ENCODE measurements around the gene MSH5. TPM values are rescaled to one million over a fixed set of nuclear protein-coding genes. Genes with fewer than 3 reads are reported as not detected.

MSH5 gene
- total and polyA plus RNA-seq, 9 of the 15 experiments (the other 6 are each of a cell fraction or from before 2014, with no cell fraction given): 12.5 to 104 (median 46.6) TPM

- TF ChIP-seq TOE1 (IDR thresholded peaks at IDR 0.05; ENCODE audit: borderline replicate concordance): no peak
- peak; percentile 79 for TF ChIP-seq TOE1 (CRISPR knock-in tag; IDR thresholded peaks at IDR 0.05; ENCODE audit: borderline replicate concordance, low read depth)
- TF ChIP-seq CHD2 (IDR thresholded peaks at IDR 0.05; ENCODE audit: low read depth, low read length): 0 out of 2 replicates have a peak, but pooled peaks have one; percentile 25
- peak in 1 of 3 experiments; percentile 35; a peak in 1 of 6 replicates for TF ChIP-seq ZBTB11 (CRISPR knock-in tag; IDR thresholded peaks at IDR 0.05)
- peak in 1 of 2 experiments; percentile 68; a peak in 1 of 4 replicates for TF ChIP-seq SRF (CRISPR knock-in tag; IDR thresholded peaks at IDR 0.05)
- no peak for TF ChIP-seq ILF3 (IDR thresholded peaks at IDR 0.05; ENCODE audit: borderline replicate concordance)
- TF ChIP-seq NR4A1 (CRISPR knock-in tag; IDR thresholded peaks at IDR 0.05): no peak
- TF ChIP-seq NR4A1 (tag; IDR thresholded peaks at IDR 0.05): peak; percentile 76
- TF ChIP-seq ZNF717 (CRISPR knock-in tag; IDR thresholded peaks at IDR 0.05): peak; percentile 56
- TF ChIP-seq POLR2B (IDR thresholded peaks at IDR 0.05; ENCODE audit: low read depth, partially characterized antibody): peak; percentile 99
- peak; percentile 90 for TF ChIP-seq KLF6 (CRISPR knock-in tag; IDR thresholded peaks at IDR 0.05; ENCODE audit: borderline replicate concordance)
- TF ChIP-seq, protein P1, sequence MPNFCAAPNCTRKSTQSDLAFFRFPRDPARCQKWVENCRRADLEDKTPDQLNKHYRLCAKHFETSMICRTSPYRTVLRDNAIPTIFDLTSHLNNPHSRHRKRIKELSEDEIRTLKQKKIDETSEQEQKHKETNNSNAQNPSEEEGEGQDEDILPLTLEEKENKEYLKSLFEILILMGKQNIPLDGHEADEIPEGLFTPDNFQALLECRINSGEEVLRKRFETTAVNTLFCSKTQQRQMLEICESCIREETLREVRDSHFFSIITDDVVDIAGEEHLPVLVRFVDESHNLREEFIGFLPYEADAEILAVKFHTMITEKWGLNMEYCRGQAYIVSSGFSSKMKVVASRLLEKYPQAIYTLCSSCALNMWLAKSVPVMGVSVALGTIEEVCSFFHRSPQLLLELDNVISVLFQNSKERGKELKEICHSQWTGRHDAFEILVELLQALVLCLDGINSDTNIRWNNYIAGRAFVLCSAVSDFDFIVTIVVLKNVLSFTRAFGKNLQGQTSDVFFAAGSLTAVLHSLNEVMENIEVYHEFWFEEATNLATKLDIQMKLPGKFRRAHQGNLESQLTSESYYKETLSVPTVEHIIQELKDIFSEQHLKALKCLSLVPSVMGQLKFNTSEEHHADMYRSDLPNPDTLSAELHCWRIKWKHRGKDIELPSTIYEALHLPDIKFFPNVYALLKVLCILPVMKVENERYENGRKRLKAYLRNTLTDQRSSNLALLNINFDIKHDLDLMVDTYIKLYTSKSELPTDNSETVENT (CRISPR knock-in tag; IDR thresholded peaks at IDR 0.05): peak; percentile 97
- no peak; the same call in 1 of the 2 replicates for TF ChIP-seq ZNF134 (CRISPR knock-in tag; conservative IDR thresholded peaks at IDR 0.05)
- TF ChIP-seq MYC (IDR thresholded peaks at IDR 0.05; ENCODE audit: low read depth, low read length): peak; percentile 72
- peak; percentile 35; the same call in 1 of the 2 replicates for TF ChIP-seq MYC (CRISPR knock-in tag; IDR thresholded peaks at IDR 0.05; ENCODE audit: borderline replicate concordance, low read depth)
- TF ChIP-seq STAT6 (CRISPR knock-in tag; IDR thresholded peaks at IDR 0.05): 0 out of 2 replicates have a peak, but pooled peaks have one; percentile 2
- peak; percentile 98 for TF ChIP-seq ELF4 (CRISPR knock-in tag; IDR thresholded peaks at IDR 0.05)
- TF ChIP-seq GABPB2 (CRISPR knock-in tag; conservative IDR thresholded peaks at IDR 0.05): peak; percentile 86; the same call in 1 of the 2 replicates
- TF ChIP-seq TBL1XR1 (IDR thresholded peaks at IDR 0.05; ENCODE audit: low read length in 2 of 2): peak; percentile 48 to 61; a peak in 2 of 4 replicates
Observed at GRCh38 chr6:31736021-31736767, 3.6 kb upstream of the MSH5 start, which contains the start of gene CLIC1 (continued).
